GM23248 (cell line): Measurements from ENCODE around the gene STK24. TPM values are rescaled to one million over a fixed set of nuclear protein-coding genes. Genes with fewer than 3 reads are reported as not detected.

Experiments used
- DNase-seq: peaks from one replicate; pipeline ENCODE4 v3.0.0-alpha.2; 2015
- H2AFZ ChIP-seq: fragments of 200-600 bp; sonication (generic); 2 replicates; pipeline ENCODE4 v1.6.1; 2016; ENCODE audit warnings: antibody characterized with exemption
- H3F3A ChIP-seq: fragments of 200-600 bp; sonication (generic); 2 replicates; pipeline ENCODE4 v1.6.1; 2016; ENCODE audit warnings: mild to moderate bottlenecking, antibody characterized with exemption, mixed run types; ENCODE audit not compliant: insufficient read depth
- H3K27ac ChIP-seq: fragments of 200-600 bp; sonication (generic); 2 replicates; pipeline ENCODE4 v1.5.1; 2016; ENCODE audit warnings: mild to moderate bottlenecking
- H3K27me3 ChIP-seq: fragments of 200-600 bp; sonication (generic); replicated peaks from 2 replicates; pipeline ENCODE4 v1.6.1; 2016; ENCODE audit warnings: mild to moderate bottlenecking; ENCODE audit not compliant: insufficient read depth
- H3K36me3 ChIP-seq: fragments of 200-600 bp; sonication (generic); 2 replicates; pipeline ENCODE4 v1.6.1; 2016; ENCODE audit warnings: low read depth, mild to moderate bottlenecking
- H3K4me1 ChIP-seq: fragments of 200-600 bp; sonication (generic); 2 replicates; pipeline ENCODE4 v1.6.1; 2016; ENCODE audit warnings: mild to moderate bottlenecking; ENCODE audit not compliant: insufficient read depth
- H3K4me2 ChIP-seq: fragments of 200-600 bp; sonication (generic); one replicate; pipeline ENCODE4 v1.6.1; 2016; ENCODE audit warnings: mild to moderate bottlenecking; ENCODE audit not compliant: unreplicated experiment
- H3K4me3 ChIP-seq: fragments of 200-600 bp; sonication (generic); 2 replicates; pipeline ENCODE4 v1.5.1; 2016; ENCODE audit warnings: mild to moderate bottlenecking
- H3K79me2 ChIP-seq: fragments of 200-600 bp; sonication (generic); 2 replicates; pipeline ENCODE4 v1.6.1; 2016; ENCODE audit warnings: mild to moderate bottlenecking; ENCODE audit not compliant: insufficient read depth
- H3K9ac ChIP-seq: fragments of 200-600 bp; sonication (generic); 2 replicates; pipeline ENCODE4 v1.6.1; 2016; ENCODE audit warnings: mild to moderate bottlenecking
- H3K9me2 ChIP-seq: fragments of 200-600 bp; sonication (generic); 2 replicates; pipeline ENCODE4 v1.6.1; 2016; ENCODE audit warnings: mixed run types, mild to moderate bottlenecking, moderate library complexity; ENCODE audit not compliant: insufficient read depth
- H3K9me3 ChIP-seq: fragments of 200-600 bp; sonication (generic); one replicate; pipeline ENCODE4 v1.6.1; 2017; ENCODE audit warnings: low read depth
- H4K20me1 ChIP-seq: fragments of 200-600 bp; sonication (generic); 2 replicates; pipeline ENCODE4 v1.6.0; 2016; ENCODE audit not compliant: insufficient read depth
- EZH2 ChIP-seq: fragments of 200-600 bp; sonication (generic); IDR thresholded peaks from 2 replicates; pipeline ENCODE4 v1.6.1; 2018; ENCODE audit warnings: antibody characterized with exemption, mild to moderate bottlenecking; ENCODE audit not compliant: insufficient read depth, poor library complexity, severe bottlenecking
- EZH2phosphoT487 ChIP-seq: fragments of 200-600 bp; sonication (generic); IDR thresholded peaks from 2 replicates; pipeline ENCODE4 v1.6.1; 2018; ENCODE audit warnings: antibody characterized with exemption, moderate library complexity, mild to moderate bottlenecking, low read depth; ENCODE audit not compliant: insufficient read depth
- WGBS, 2 experiments: methylation state at CpG; one replicate each; pipeline ENCODE4 v1.1.6; 2015 to 2017; ENCODE audit warnings: low lambda C conversion rate in 2 of 2, low coverage in 1 of 2; ENCODE audit errors: missing lambda C conversion rate in 2 of 2; 5-methylcytosine and 5-hydroxymethylcytosine counted together
- in situ Hi-C: fragments of 300-500 bp; cut with MboI; formaldehyde crosslinking; loops from 2 replicates; pipeline ENCODE4 v1.15.0; 2020
- polyA plus RNA-seq: library from polyadenylated mRNA; unstranded; fragments of >200 nt; fragmentation: Nextera tagmentation; extraction: Ambion mirVana; gene quantifications from 2 replicates; pipeline ENCODE4 v1.2.1, GENCODE V29; 2016
- total RNA-seq: library from RNA; depleted of rRNA; stranded (reverse); fragments of >200 nt; shearing (Covaris generic); gene quantifications from 2 replicates; pipeline ENCODE4 v1.2.3, GENCODE V29; 2014

STK24 gene
- total and polyA plus RNA-seq, 2 experiments from 2014 or later, result 11.1 to 72.4 TPM

GRCh38 chr13:98506728-98507230 is 70.1 kb downstream of the STK24 start:
- in situ Hi-C loops, result no loop called here
- no peak overlapping the region for H2AFZ ChIP-seq
- H3K36me3 ChIP-seq, result no peaks in the 10 kb centered on the region
- peaks cover 90% of the 10 kb centered on the region for H3K79me2 ChIP-seq
- H3F3A ChIP-seq, result peaks cover 62% of the 10 kb centered on the region
- no peaks in the 10 kb centered on the region for H3K9me2 ChIP-seq
- H3K9ac ChIP-seq, result peak overlapping the region; percentile 84; the same call in 1 of the 2 replicates
- H4K20me1 ChIP-seq, result no peaks in the 10 kb centered on the region
- no peak for DNase-seq
- H3K9me3 ChIP-seq, result no peaks in the 10 kb centered on the region
- peak overlapping the region; percentile 85 for H3K4me2 ChIP-seq
- no peaks in the 10 kb centered on the region for H3K27me3 ChIP-seq
- H3K4me3 ChIP-seq, result no peak overlapping the region
- H3K27ac ChIP-seq, result peak overlapping the region; percentile 99
- peaks cover 62% of the 10 kb centered on the region for H3K4me1 ChIP-seq
- 73% methylated on average over 16 of the region's 16 CpGs for WGBS, 2 experiments
- TF ChIP-seq EZH2, result no peak
- no peak for TF ChIP-seq EZH2phosphoT487

- H3K27me3 ChIP-seq, result no peaks in the 10 kb centered on the region
- H3K9me2 ChIP-seq, result no peaks in the 10 kb centered on the region
- H2AFZ ChIP-seq, result no peak overlapping the region
- no peaks in the 10 kb centered on the region for H4K20me1 ChIP-seq
- no peaks in the 10 kb centered on the region for H3K36me3 ChIP-seq
- H3K9me3 ChIP-seq, result no peaks in the 10 kb centered on the region
- peaks cover 62% of the 10 kb centered on the region for H3K4me1 ChIP-seq
- peaks cover 62% of the 10 kb centered on the region for H3F3A ChIP-seq
- no peak overlapping the region for H3K9ac ChIP-seq
- TF ChIP-seq EZH2phosphoT487 (no peak), EZH2 (no peak)
- H3K79me2 ChIP-seq, result peaks cover 90% of the 10 kb centered on the region
- 81 to 83% methylated on average over 12 of the region's 12 CpGs for WGBS, 2 experiments
- no peak overlapping the region for H3K4me3 ChIP-seq
- in situ Hi-C loops, result no loop called here
- no peak overlapping the region for H3K4me2 ChIP-seq
- H3K27ac ChIP-seq, result peak overlapping the region; percentile 99
- no peak for DNase-seq
Measured at GRCh38 chr13:98506322-98506721, 70.6 kb downstream of the STK24 start.

GRCh38 chr13:98505217-98505616 is 71.7 kb downstream of the STK24 start:
- Histone ChIP-seq H3K79me2 (peaks cover 90% of the 10 kb centered on the region), H3F3A (peaks cover 59% of the 10 kb centered on the region), H3K9me3 (no peaks in the 10 kb centered on the region), H3K9me2 (no peaks in the 10 kb centered on the region), H3K27ac (no peak overlapping the region), H4K20me1 (no peaks in the 10 kb centered on the region), H3K27me3 (no peaks in the 10 kb centered on the region), H3K4me2 (no peak overlapping the region), H3K4me3 (no peak overlapping the region), H3K9ac (no peak overlapping the region), H2AFZ (no peak overlapping the region), H3K4me1 (peaks cover 56% of the 10 kb centered on the region), H3K36me3 (no peaks in the 10 kb centered on the region)
- no peak for DNase-seq
- WGBS, 2 experiments, result 60 to 62% methylated on average over 2 of the region's 2 CpGs
- TF ChIP-seq EZH2phosphoT487 (no peak), EZH2 (no peak)
- in situ Hi-C loops, result no loop called here

- Histone ChIP-seq H3K9me3 (no peaks in the 10 kb centered on the region), H4K20me1 (no peaks in the 10 kb centered on the region)
Measured at GRCh38 chr13:98504371-98504963, 72.4 kb downstream of the STK24 start.

More at GRCh38 chr13:98504371-98504963, 72.4 kb downstream of the STK24 start:
- Histone ChIP-seq H3K4me2 (no peak overlapping the region), H3K27ac (no peak overlapping the region), H3K9ac (no peak overlapping the region), H3K9me2 (no peaks in the 10 kb centered on the region), H3K36me3 (no peaks in the 10 kb centered on the region), H3K4me1 (peaks cover 49% of the 10 kb centered on the region), H2AFZ (no peak overlapping the region), H3K27me3 (no peaks in the 10 kb centered on the region), H3K79me2 (peaks cover 91% of the 10 kb centered on the region), H3K4me3 (no peak overlapping the region), H3F3A (peaks cover 52% of the 10 kb centered on the region)
- TF ChIP-seq EZH2 (no peak), EZH2phosphoT487 (no peak)
- in situ Hi-C loops, result no loop called here
- DNase-seq, result no peak
- 90% methylated on average over 12 of the region's 12 CpGs for WGBS, 2 experiments
